Fibroblast of the aortic adventitia (primary cell): ENCODE results near the gene THADA. TPM values are rescaled to one million over a fixed set of nuclear protein-coding genes. Genes with fewer than 3 reads are reported as not detected.

Source experiments
- DNase-seq: peaks from one replicate; pipeline ENCODE4 v3.0.0-alpha.2; 2010; ENCODE audit warnings: low read depth
- H3K4me3 ChIP-seq: 2 replicates; pipeline ENCODE4 v1.5.1; 2011; ENCODE audit warnings: low read depth, mild to moderate bottlenecking, control low read depth, low read length, moderate library complexity
- total RNA-seq: library from RNA; depleted of rRNA; stranded (reverse); fragments of >200 nt; gene quantifications from 2 replicates; pipeline ENCODE4 v1.2.3, GENCODE V29; 2012; ENCODE audit warnings: low replicate concordance
- TF ChIP-seq, protein P1 (sequence below): IDR thresholded peaks from 2 replicates; pipeline ENCODE4 v1.5.1; 2011; ENCODE audit warnings: mild to moderate bottlenecking, low read length, control low read depth, inconsistent platforms; ENCODE audit not compliant: insufficient read depth

THADA gene
- total RNA-seq, 1 donor = 34.6 TPM

DNA sequence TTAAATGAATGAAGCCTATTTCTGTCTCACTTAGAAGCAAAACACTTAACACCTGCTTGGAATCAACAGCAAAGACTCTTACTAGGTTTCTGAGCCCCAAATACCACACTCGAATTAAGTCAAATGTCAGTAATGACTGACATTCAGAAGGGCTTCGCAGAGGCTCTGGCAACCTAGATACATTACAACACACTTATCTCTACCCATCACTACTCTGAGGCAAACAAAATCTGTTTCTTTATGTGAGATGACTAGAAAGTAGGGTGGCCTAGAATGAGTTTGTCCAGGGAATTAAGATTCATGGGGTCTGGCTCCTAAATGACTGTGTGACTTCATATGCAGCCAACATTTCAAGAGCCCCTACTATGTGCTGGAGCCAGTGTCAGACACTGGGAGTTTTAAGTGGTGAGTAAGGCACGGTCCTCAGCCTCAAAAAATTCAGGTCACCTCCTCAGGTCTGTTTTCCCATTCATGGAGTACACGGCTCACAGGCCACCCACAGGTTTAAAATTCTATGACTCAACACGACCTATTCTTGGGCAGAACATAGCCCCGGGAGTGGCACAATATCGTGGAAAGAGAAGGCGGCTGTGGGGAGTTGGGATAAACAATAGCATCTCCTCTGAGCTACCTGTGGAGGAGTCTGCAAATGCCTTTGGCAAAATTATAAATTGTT lies 219.2 kb downstream of the THADA start:
- no peak for DNase-seq
- no peak overlapping the region for H3K4me3 ChIP-seq
- TF ChIP-seq, protein P1, sequence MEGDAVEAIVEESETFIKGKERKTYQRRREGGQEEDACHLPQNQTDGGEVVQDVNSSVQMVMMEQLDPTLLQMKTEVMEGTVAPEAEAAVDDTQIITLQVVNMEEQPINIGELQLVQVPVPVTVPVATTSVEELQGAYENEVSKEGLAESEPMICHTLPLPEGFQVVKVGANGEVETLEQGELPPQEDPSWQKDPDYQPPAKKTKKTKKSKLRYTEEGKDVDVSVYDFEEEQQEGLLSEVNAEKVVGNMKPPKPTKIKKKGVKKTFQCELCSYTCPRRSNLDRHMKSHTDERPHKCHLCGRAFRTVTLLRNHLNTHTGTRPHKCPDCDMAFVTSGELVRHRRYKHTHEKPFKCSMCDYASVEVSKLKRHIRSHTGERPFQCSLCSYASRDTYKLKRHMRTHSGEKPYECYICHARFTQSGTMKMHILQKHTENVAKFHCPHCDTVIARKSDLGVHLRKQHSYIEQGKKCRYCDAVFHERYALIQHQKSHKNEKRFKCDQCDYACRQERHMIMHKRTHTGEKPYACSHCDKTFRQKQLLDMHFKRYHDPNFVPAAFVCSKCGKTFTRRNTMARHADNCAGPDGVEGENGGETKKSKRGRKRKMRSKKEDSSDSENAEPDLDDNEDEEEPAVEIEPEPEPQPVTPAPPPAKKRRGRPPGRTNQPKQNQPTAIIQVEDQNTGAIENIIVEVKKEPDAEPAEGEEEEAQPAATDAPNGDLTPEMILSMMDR = no peak

DNA sequence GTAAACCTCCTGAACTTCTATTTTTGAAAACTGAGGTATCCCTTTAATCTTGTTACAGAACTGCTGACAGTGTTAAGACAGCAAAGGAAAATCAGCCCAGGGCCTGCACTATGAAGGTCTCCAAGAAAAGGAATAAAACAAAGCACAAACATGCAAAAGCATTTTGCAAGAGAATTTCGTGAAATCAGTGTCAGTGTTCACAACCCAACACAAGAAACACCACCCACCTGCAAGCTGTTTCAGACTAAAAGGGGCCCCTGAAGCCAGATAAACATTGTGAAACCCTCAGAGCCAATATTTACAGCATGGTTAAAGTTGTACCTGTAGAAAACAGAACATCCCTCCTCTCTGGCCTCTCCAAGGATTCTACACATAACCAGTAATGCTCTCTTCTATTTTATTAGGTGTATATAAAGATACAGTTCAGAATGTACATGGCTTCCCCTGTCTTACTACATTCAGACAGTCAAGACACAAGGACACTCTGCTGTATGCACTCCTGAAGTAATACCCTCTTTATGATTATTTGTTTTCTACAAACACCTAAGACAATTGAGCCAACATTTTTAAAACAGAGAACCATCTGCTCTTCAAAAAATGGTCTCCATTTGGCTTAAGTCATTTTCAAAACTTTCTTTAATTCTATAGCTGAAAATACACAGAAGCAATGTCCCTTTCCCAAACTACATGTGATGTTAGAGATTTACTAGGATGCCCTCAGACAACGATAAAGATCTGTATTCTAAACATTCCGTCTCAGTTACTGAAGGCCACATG lies 219.9 kb downstream of the THADA start:
- TF ChIP-seq, protein P1 = no peak
- DNase-seq = no peak
- H3K4me3 ChIP-seq = no peak overlapping the region

DNA sequence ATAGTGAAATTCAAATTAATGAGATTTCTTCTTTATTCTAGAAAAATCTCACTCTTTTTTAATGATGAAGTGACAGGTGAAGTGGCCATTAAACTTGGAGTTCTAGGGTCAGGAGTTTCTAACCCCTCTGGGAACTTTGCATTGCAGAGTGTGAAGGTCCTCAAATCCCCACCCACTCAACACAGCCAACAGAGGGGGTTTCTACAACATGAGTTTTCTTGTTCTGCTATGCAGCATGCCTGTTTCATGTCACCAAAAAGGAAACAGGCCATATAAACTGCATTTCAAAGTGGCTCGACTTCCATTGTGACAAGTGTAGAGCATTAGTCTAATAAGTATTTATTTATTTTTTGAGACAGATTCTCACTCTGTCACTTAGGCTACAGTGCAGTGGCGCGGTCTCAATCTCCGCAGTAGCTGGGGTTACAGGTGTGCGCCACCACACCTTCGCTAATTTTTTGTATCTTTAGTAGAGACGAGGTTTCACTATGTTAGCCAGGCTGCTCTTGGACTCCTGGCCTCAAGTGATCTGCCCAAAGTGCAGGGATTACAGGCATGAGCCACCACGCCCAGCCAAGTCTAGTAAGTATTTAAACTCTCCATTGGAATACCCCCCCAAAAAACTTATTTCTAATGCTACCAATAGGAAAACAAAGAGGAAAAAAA lies 223.3 kb downstream of the THADA start:
- no peak overlapping the region for H3K4me3 ChIP-seq
- TF ChIP-seq, protein P1 = no peak

DNA sequence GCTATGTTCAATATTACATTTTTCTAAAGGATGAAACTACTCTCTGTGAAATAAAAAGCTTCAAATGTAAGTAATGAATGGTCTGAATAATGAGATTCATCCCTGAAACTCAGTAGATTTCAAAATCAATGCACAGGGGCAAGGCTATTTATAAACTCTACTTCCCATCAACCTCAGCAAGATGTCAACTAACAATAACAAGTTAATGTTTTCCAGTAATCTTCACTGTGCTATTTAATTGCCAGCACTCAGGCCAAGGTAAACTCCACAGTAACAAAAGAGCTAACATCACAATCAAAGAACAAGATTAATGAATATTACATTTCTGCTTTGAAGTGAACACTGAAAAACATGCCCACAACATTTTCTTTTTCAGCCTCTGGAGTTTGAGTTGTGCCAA lies 225.1 kb downstream of the THADA start:
- TF ChIP-seq, protein P1 = no peak
- no peak overlapping the region for H3K4me3 ChIP-seq
- DNase-seq = peak; percentile 68

More for the DNA sequence above, 223.3 kb downstream of the THADA start:
- DNase-seq = no peak

DNA sequence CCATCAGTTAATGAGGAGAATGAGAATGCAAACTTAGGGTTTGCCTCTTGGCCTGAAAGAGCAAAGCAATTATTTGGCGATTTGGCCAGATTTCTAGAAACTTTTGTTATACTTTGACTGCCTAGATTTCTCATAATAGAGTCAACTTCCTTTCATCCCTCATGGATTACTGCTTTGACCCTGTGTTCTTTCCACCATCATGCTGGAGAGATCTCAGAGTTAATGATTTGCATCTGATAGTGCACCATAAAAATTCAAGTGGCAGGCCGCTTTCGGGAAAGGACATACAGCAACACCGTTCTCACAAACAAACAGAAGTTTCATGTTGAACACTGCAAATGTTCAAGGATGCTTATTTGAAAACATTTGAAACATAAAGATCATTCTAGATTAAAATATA lies 225.7 kb downstream of the THADA start:
- H3K4me3 ChIP-seq = no peak overlapping the region
- no peak for DNase-seq
- TF ChIP-seq, protein P1 = no peak

DNA sequence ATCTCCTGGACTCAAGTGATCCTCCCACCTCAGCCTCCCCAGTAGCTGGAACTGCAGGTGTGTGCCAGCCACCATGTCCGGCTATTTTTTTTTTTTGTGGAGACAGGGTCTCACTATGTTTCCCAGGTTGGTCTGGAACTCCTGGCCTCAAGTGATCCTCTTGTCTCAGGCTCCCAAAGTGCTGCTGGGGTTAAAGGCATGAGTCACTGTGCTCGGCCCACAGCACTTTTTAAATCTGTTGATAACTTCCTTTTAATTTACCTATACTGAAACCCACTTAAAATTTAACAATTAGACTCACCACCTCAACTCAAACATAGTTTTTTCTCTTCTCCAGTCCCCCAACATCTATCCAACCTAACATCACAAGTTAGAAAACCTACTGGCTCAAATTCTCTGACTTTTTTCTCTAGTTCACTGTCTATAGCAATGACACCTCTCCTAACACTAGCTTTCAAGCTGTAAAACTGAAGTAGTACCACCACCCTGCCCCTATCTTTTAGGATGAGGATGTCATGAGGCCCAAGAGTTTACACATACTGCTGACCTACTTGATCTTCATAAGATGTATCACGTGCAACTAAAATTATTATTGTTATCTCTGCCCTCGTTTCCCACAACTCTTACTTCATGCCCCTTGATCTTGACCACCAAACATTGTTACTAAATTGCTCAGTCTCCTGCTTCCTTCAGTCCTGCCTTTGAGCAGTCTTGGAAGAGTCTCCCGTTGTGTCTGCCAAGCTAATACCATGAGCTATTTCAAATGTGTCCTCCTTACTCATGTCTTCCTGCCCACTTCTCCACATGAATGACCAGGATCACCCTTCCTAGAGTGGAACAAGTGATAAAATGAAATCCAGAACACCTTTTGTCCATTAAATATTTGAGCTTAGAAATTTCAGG lies 227.1 kb downstream of the THADA start:
- DNase-seq = peak; percentile 77
- TF ChIP-seq, protein P1 = no peak
- no peak overlapping the region for H3K4me3 ChIP-seq
